GM19452 (cell line): ENCODE results near the gene PTGDS.

Source experiments
- ATAC-seq: cut with Tn5 transposase; IDR thresholded peaks from one replicate; pipeline ENCODE4 v1.9.1; 2021; ENCODE audit not compliant: unreplicated experiment

The PTGDS gene

DNA sequence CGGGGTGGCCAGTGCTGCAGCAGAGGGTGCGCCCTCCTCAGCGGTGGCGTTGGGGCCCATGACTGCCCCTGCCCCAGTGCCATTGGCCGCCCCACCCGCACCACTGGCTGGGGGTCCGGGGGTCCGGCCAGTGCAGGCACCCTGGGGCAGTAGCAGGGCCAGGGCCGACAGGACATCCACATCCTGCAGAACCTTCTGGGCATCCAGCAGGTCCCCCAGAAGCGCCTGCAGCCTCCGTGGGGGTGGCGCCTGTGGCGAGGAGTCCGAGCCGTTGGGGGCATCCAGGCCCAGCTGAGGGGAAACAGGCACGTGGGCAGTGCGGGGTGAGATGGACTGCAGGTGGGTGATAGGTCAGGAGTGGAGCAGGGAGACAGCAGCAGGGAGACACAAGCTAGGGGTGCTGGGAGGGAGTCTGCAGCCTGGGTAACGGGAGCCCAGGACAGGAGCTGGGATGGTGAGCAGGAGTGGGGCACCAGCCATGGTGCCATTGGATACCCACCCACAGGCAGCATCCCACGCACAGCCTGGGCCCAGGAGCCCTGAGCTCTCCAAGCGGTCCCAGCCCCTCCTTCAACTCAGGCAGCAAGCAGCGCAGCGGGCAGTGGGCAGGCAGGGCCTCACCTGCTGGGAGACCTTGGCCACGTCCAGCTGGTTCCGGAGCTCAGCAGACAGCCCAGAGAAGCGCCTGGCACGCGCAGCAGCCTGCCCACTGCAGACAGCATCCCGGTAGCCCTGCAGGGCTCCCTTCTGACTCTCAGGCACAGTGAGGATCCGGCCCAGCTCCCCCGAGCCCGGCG lies 43.7 kb downstream of the PTGDS start:
- no peak for ATAC-seq

DNA sequence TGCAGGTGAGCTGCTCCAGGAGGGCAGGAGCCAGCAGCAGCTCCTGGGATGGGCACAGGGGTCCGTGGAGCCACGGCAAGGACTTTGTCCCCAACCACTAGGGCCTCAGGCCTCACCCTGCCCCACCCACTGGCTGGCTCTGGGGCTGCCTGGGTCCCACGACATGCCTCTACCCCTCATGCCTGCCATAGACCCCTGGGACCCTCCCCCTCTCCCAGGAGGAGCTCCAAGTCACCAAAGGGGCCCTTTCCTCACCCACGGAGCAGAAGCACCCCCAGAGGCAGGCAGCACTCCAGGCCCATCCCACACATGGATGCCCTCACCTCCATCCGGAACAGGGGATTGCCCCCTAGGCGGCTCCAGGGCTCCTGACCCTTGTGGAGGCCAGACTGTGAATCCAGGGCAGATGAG lies 44.3 kb downstream of the PTGDS start:
- ATAC-seq, result no peak

DNA sequence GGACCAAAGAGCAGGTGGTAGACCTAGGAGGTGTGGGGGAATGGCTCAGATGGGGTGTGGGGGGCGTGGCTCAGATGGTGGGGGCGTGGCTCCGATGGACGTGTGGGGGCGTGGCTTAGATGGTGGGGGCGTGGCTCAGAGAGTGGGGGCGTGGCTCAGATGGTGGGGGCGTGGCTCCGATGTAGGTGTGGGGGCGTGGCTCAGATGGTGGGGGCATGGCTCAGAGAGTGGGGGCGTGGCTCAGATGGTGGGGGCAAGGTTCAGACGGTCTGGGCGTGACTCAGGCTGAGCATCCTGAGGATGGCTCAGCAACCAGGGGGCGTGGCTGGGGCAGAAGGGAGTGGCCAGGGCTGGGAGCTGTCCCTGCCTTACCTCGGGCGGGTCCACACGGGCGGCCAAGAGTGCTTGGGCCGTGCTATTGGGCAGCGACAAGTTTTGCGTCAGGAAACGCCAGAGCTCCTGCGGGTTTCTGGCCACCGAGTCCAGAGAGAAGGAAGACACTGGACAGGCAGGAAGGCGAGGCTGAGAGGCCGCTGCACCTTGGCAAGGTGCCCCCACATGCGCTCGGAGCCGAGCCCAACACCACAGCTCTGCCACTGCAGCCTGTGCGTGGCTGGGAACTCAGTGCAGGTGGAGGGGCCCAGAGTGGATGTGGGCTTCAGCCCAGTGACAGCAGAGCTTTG lies 44.8 kb downstream of the PTGDS start:
- no peak for ATAC-seq

DNA sequence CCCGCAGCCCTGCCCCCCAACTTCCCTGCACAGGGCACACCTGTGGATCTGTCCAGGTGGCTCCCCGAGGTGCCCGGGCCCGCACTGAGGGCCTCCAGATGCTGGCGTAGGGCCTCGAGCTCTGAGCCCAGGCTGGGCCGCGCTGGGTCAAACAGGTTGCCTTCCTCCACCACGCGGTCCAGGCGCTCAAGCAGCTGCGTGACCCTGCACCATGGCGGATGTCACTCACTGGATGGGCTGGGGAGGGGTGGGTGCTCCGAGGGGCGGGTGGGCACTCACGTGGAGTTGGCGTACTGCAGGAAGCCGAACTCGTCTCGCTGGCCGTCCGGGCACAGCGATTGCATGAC lies 45.3 kb downstream of the PTGDS start:
- no peak for ATAC-seq

DNA sequence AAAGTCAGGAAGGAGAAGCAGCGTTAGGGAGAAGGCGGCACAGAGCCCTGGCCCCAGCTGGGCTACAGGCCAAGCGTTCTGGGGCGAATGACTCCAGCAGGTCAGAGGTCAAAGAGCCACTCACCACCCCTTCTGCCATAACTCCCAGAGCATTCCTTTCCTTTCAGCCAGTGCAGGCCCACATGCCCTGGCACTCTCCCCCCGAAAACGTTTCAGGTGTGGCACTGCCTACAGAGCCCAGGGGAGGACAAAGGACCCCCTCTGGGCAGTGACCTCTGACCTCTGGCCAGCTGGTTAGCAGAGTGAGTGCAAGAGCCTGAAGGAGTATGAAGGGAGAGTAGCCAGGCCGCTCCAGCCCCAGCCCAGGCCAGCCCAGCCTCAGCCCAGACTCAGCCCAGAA lies 45.9 kb downstream of the PTGDS start:
- ATAC-seq, result no peak

DNA sequence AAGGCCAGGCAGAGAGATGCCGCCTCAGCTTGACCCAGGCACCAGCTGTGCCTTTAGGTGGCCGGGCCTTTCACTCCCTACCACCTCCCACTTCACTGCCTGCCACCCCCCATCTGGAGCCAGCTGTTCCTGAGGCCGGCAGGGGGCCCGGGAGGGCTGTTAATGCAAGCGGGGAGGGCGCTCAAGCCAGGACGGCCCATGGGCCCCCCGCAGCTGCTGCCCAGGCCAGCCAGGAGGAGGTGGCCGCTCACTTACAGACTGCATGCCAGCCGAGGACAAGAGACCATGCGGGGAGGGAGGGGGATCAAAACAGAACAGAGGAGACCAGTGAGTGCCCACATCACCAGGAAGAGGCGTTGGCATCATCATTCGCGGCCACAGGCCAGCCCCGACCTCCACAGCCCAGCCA lies 46.3 kb downstream of the PTGDS start:
- ATAC-seq, result no peak

DNA sequence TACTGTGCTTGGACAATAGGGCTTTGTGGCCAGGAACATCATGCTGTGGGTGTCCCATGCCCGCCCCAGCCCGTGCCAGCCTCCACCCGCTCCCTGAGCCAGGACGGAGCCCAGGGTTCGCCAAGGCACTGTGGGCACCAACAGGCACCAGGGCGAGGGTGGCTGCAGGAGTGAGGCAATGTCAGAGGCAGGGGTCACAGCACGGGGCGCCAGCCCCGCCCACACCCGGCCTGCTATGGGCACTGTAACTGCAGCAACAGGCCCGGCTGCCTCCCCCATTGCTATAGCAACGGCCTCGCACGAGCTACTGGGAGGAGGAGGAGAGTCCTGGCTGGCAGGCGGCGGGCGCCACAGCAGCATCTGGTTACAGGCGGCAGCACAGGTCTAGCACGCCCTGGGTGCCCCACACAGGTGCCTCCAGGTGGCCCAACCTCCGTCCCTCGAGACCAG lies 48.2 kb downstream of the PTGDS start:
- ATAC-seq, result no peak

DNA sequence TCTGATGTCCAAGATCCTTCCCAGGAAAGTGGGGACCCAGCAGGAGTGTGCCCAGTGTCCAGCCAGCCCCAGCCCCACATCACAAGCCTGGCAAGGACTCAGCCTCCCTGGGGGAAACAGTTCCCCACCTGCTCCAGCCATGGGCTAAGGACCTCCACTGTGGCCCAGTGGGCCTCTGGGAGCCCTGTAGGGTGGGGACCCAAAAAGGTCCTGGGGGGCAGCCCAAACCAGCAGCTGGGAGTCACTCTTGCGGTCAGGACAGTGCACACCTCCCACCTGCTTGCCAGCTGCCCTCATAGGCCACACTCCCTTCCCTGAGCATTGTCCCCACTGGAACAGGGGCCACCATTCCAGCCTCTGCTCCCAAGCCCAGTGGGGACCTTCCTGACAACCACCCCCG lies 49.1 kb downstream of the PTGDS start:
- ATAC-seq, result no peak

DNA sequence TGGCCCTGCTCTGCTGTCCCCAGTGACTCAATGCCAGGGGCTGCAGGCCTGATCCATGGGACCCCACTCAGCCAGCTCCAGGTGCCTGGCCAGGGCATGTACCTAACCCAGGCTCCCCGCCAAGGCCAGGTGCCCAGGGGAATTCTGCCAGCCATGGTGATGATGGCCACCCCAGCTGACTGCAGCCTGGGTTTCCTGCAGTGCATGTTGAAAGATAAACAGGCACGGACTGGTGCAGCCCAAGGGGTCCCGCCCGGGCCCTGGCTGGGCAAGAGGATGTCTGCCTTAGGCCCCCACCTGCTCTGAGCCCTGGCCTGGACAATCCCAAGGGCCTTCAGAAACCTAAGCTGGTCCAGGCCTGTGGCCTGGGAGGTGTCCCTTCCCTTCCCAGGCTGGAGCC lies 49.5 kb downstream of the PTGDS start:
- no peak for ATAC-seq

DNA sequence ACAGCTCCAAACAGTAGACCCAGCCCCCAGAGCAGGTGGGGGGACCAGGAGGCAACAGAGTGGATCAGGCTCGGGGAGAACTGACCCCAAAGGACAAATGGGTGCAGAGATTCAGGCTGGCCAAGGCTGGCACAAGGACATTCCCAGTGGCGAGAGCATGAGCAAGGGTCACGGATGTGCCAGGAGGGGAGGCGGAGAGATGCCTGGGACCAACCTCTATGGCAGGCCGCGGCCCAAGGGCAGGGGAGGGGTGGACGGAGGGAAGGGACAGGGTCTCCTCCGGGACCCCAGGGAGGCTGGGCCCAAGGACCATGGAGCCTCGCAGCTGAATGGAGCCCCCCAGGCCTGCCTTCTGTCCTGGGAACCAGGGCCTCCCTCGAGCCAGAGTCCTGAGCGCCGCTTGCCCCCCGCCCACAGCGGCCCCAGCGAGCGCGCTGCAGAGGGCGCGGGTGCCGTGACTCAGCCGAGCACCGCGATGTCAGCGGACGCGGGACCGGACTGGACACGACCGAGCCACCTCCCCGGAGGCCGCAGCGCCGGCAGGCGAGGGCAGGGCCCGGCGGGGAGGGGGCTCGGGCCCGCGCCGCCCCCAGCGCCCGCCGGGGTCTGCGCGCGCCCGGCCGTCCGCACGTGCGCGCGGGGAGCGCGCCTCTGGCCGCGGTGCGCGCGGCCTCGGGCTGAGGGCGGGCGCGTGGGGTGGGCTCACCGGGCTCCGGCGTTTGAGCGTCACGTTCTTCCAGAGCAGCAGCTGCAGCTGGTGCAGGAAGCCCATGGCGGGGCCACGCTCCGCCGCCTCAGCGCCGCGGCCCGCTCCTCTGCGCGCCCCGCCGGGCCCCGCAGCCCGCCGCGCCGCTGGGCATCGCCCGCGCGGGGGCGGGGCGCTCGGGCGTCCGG lies 50.3 kb downstream of the PTGDS start, which contains the start of gene ABCA2:
TSS of gene ABCA2 (minus strand) at position 869 of the 894 bp plus-strand sequence. CDS start at position 772, 97 bp downstream.
- ATAC-seq, result no peak

DNA sequence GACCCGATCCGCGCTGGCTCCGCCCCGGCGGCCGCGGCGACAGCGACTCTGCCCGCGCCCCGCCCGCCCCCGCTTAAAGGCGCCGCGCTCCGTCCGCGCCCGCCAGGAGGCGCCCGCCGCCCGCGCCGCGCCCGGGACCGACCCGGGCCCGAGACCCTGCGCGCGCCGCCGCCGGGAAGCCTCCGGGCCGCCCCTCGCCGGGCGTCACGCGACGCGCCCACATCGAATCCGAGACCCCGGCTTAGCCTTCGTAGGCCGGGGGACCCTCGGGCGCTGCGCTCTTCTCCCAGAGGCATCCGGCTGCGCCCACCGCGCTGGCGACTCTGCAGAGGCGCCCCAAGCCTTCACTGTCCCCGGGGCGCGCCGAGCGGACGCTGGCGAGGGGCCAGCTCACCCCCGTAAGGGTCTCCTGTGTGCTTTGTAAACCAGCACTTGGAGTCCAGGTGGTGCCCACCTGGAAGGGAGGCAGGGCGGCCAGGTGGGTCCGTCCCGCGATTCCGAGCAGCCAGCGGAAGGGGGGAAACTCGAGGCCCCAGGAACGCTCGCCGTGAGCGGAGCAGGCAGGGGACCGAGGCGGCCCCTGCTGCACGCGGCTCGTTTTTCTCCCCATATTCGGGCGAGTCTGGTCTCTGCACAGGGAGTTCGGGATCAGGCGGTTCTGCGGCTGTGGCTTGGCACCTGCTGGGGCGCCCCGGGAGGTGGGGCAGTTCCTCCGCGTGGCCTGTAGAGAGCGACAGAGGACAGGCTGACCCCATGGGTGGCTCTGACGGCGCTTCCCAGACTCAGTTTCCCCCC lies 51.2 kb downstream of the PTGDS start:
- peak; percentile 37 for ATAC-seq

DNA sequence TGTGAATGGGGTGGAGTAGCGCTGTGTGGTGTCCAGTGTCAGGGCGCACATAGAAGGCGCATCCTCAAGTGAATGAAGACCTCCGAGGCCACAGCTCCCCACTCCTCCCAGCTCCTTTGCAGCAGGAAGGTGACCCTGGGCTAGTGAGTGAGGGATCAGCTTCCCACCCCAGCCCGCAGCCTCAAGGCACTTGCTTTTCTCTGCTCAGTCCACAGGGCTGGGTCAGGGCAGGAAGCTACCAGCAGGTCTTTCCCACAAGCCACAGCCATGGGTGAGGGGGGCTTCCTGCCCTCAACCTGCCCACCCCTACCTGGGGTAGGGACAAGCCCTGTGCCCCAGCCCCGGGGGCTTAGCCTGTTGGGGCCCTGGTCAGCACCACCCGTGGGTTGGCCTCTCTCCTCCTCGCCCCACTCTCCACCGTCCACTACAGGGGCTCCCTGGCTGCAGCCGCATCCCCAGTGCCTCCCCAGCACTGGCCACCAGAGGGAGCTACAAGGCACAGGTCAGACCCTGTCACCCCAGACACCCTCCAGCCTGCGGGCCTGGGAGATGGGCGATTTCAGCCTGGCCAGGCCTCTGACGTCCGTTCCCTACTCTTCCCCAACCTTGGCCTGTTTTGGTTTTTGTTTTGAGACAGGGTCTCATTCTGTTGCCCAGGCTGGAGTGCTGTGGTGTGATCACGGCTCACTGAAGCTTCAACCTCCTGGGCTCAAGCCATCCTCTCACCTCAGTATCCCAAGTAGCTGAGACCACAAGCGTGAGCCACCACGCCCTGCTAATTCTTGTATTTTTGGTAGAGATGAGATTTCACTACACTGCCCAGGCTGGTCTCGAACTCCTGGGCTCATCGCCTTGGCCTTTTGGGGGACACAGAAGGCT lies 52.0 kb downstream of the PTGDS start:
- ATAC-seq, result no peak

DNA sequence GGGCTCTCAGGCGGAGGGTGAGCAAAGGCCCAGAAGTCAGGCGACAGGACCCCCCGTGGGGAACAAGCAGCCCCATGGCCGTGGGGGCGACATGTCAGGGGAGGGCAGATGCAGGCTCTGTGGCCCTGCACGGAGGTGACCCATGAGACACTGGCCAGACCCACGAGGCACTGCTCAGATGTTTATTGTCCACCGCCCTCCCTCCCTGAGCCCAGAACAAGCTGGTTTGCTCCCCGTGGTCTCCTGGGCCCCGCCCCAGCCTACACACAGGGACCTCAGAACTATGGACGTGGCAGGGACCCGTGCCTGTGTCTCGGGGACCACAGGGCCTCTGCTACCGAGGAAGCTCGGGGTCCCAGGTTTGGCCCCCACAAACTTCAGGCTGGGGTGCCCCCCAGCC lies 52.7 kb downstream of the PTGDS start:
- no peak for ATAC-seq

DNA sequence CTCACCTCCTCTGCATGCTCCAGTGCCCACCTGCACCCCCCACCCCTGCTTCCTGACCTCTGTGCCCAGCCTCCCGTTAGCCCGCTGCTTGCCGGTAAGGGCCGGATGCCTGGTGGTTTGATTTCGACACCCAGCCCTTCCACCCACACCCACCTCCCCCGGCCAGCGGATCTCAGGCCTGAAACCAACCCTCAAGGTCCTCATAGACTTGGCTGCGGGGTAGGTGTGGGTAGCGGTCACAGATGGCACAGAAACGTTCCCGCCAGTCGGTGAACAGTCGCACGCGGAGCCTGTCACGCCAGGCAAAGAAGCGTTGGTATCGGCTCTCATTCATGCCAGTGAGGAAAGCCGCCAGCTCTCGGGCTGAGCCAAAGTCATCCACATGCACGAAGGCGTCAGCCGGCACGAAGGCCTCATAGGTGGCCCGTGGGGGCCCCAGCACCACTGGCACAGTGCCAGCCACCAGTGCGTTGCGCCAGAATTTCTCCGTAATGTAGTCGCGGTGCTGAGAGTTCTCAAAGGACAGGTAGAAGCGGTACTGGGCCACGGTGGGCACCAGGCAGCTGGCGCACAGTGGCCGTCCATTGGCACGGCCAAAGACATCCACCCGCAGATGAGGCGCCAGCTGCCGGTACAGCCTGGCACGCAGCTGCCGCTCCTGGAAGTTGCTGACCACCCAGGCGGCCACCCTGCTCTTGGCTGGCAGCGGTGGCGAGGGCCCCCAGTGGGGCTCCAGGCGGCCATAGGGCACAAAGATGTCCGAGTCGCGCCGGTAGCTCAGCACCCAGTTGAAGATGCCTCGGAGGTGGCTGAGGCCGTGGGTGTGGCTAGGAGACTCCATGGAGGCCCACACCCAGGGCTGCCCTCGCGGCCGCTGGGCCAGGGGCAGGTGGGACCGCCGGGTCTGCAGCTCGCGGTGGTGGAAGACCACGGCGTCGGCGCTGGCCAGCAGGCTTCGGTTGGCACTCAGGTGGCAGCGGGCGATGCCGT lies 53.5 kb downstream of the PTGDS start:
- ATAC-seq, result no peak
